Stimulated activated CD8-positive, alpha-beta memory T cell treated with anti-CD3 and anti-CD28 coated beads, Interleukin-15, amount 100 ng/mL, for 4 hours (primary cell): ENCODE results near the gene BBX.

ENCODE experiments used
- DNase-seq, 2 donors: peaks; one replicate each; pipeline ENCODE4 v3.0.0-alpha.2; 2020; ENCODE audit warnings: low read depth in 2 of 2

Gene BBX

GRCh38 chr3:107837895-107838612 is 315.3 kb downstream of the BBX start:
- DNase-seq = no peak

- no peak for DNase-seq
These were observed 319.1 kb downstream of the BBX start for GRCh38 chr3:107841831-107842230.

- DNase-seq = no peak
These were observed 320.2 kb downstream of the BBX start for GRCh38 chr3:107842940-107843339.

GRCh38 chr3:107845380-107846278 is 322.9 kb downstream of the BBX start:
- no peak for DNase-seq

- no peak for DNase-seq
These were observed 323.6 kb downstream of the BBX start for GRCh38 chr3:107846279-107846852.

- no peak for DNase-seq
These were observed 325.0 kb downstream of the BBX start for GRCh38 chr3:107847791-107848190.

- DNase-seq = no peak
These were observed 325.7 kb downstream of the BBX start for GRCh38 chr3:107848351-107848915.

- no peak for DNase-seq
These were observed 327.9 kb downstream of the BBX start for GRCh38 chr3:107850681-107851080.

- DNase-seq = no peak
These were observed 331.1 kb downstream of the BBX start for GRCh38 chr3:107853821-107854220.

GRCh38 chr3:107854733-107855132 is 332.0 kb downstream of the BBX start:
- DNase-seq = no peak

- no peak for DNase-seq
These were observed 332.9 kb downstream of the BBX start for GRCh38 chr3:107855710-107856109.

GRCh38 chr3:107857854-107858253 is 335.1 kb downstream of the BBX start:
- no peak for DNase-seq

GRCh38 chr3:107858876-107859275 is 336.1 kb downstream of the BBX start:
- no peak for DNase-seq
